Measurements from ENCODE around the gene ARCN1. TPM values are rescaled to one million over a fixed set of nuclear protein-coding genes. Genes with fewer than 3 reads are reported as not detected.

ARCN1 gene
- total and polyA plus RNA-seq, 5 donors, result 69.1 to 138 (median 97.0) TPM

Small RNA genes within 50 kb of the gene (microRNA-seq; reads per million reads assigned to microRNA genes)
- gene MIR6716, result 0 to 0.42 reads per million in 2 donors

Other genes starting within 250 kb of the ARCN1 start
- gene CD3D, start 229.7 kb upstream of the ARCN1 start, total RNA-seq, result 1 to 10 TPM in 2 of 4 donors, under 1 TPM in 2; 0.29 to 1.9 (median 0.86) TPM
- 0.27 TPM for gene CD3D, start 229.7 kb upstream of the ARCN1 start, polyA plus RNA-seq
- 1 to 10 TPM in 1 of 4 donors, under 1 TPM in 3; 0.17 to 1.2 (median 0.49) TPM for gene CD3G, start 228.1 kb upstream of the ARCN1 start, total RNA-seq
- gene CD3G, start 228.1 kb upstream of the ARCN1 start, polyA plus RNA-seq, result 0.02 TPM
- 10 to 100 TPM; 40.7 to 45.8 (median 43.6) TPM for gene UBE4A, start 212.8 kb upstream of the ARCN1 start, total RNA-seq
- 15.9 TPM for gene UBE4A, start 212.8 kb upstream of the ARCN1 start, polyA plus RNA-seq
- 100 to 1,000 TPM; 500 to 709 (median 601) TPM for gene ATP5MG, start 170.8 kb upstream of the ARCN1 start, total RNA-seq
- gene ATP5MG, start 170.8 kb upstream of the ARCN1 start, polyA plus RNA-seq, result 666 TPM
- gene KMT2A, start 135.9 kb upstream of the ARCN1 start, total RNA-seq, result 10 to 100 TPM; 26.9 to 32.7 (median 27.7) TPM
- gene KMT2A, start 135.9 kb upstream of the ARCN1 start, polyA plus RNA-seq, result 9.1 TPM
- gene TTC36, start 44.9 kb upstream of the ARCN1 start, total RNA-seq, result under 1 TPM in 3 of 4 donors, not detected in 1; 0.31 to 0.63 (median 0.56) TPM
- 0.61 TPM for gene TTC36, start 44.9 kb upstream of the ARCN1 start, polyA plus RNA-seq
- 10 to 100 TPM; 11.6 to 16.1 (median 14.7) TPM for gene TMEM25, start 41.2 kb upstream of the ARCN1 start, total RNA-seq
- gene TMEM25, start 41.2 kb upstream of the ARCN1 start, polyA plus RNA-seq, result 8.7 TPM
- gene IFT46, start 6.5 kb upstream of the ARCN1 start, total RNA-seq, result 10 to 100 TPM; 15.2 to 27.4 (median 20.1) TPM
- 21.6 TPM for gene IFT46, start 6.5 kb upstream of the ARCN1 start, polyA plus RNA-seq
- 100 to 1,000 TPM; 123 to 177 (median 136) TPM for gene PHLDB1, start 35.2 kb downstream of the ARCN1 start, total RNA-seq
- gene PHLDB1, start 35.2 kb downstream of the ARCN1 start, polyA plus RNA-seq, result 110 TPM
- gene TREH, start 107.2 kb downstream of the ARCN1 start, total RNA-seq, result not detected
- gene TREH, start 107.2 kb downstream of the ARCN1 start, polyA plus RNA-seq, result 1.2 TPM
- 100 to 1,000 TPM; 126 to 149 (median 139) TPM for gene DDX6, start 218.8 kb downstream of the ARCN1 start, total RNA-seq
- gene DDX6, start 218.8 kb downstream of the ARCN1 start, polyA plus RNA-seq, result 38.0 TPM

Data from right cardiac atrium (tissue), 5 donors.